ENCODE measurements around the gene GTF2H4. TPM values are rescaled to one million over a fixed set of nuclear protein-coding genes. Genes with fewer than 3 reads are reported as not detected.

Gene GTF2H4
- total and polyA plus RNA-seq, 2 donors (not counting 1 experiment from before 2014, with no cell fraction given), result 12.2 to 15.3 TPM

- H3K4me1 ChIP-seq (ENCODE audit: control insufficient read depth, extremely low read depth, insufficient read depth, low read length), result peaks cover 13% of the 10 kb centered on the region
- H3K79me2 ChIP-seq (ENCODE audit: control insufficient read depth, insufficient read depth, low read length), result no peaks in the 10 kb centered on the region
- H3K9ac ChIP-seq (ENCODE audit: insufficient read depth, low read length), result no peak overlapping the region
Observed at GRCh38 chr6:30887901-30888815, 19.8 kb upstream of the GTF2H4 start.

GRCh38 chr6:30888816-30889495, 19.1 kb upstream of the GTF2H4 start:
- Histone ChIP-seq H3K4me2 (ENCODE audit: extremely low read depth, insufficient read depth, low read length) (no peak overlapping the region), H3K4me3 (replicated peaks in 1 of 4; ENCODE audit: control extremely low read depth in 1 of 4, insufficient read depth in 1 of 4, low read depth in 3 of 4, low read length in 4 of 4) (no peak overlapping the region), H3K27me3 (ENCODE audit: control insufficient read depth, insufficient read depth, low read length) (no peaks in the 10 kb centered on the region), H4K20me1 (ENCODE audit: control insufficient read depth, extremely low read depth, insufficient read depth, low read length) (no peaks in the 10 kb centered on the region), H2AFZ (ENCODE audit: low read length) (no peak overlapping the region), H3K9ac (ENCODE audit: insufficient read depth, low read length) (no peak overlapping the region), H3K9me3 (ENCODE audit: control insufficient read depth, insufficient read depth, low read depth, low read length) (no peaks in the 10 kb centered on the region), H3K36me3 (ENCODE audit: control insufficient read depth, insufficient read depth, low read length) (peaks cover 4% of the 10 kb centered on the region), H3K4me1 (ENCODE audit: control insufficient read depth, extremely low read depth, insufficient read depth, low read length) (peaks cover 13% of the 10 kb centered on the region), H3K79me2 (ENCODE audit: control insufficient read depth, insufficient read depth, low read length) (no peaks in the 10 kb centered on the region), H3K27ac (ENCODE audit: insufficient read depth, low read length) (no peak overlapping the region)
- no peak for TF ChIP-seq CTCF (conservative IDR thresholded peaks at IDR 0.05 in 1 of 2, IDR thresholded peaks at IDR 0.05 in 1 of 2; ENCODE audit: low read depth in 1 of 2, low read length in 2 of 2)
- TF ChIP-seq EZH2 (IDR thresholded peaks at IDR 0.05; ENCODE audit: low read length, missing control alignments), result no peak
- no peak for DNase-seq (ENCODE audit: low read depth in 2 of 2)

More at GRCh38 chr6:30887901-30888815, 19.8 kb upstream of the GTF2H4 start:
- Histone ChIP-seq H3K27ac (ENCODE audit: insufficient read depth, low read length) (no peak overlapping the region), H3K27me3 (ENCODE audit: control insufficient read depth, insufficient read depth, low read length) (no peaks in the 10 kb centered on the region), H3K4me2 (ENCODE audit: extremely low read depth, insufficient read depth, low read length) (no peak overlapping the region), H3K36me3 (ENCODE audit: control insufficient read depth, insufficient read depth, low read length) (peaks cover 3% of the 10 kb centered on the region), H4K20me1 (ENCODE audit: control insufficient read depth, extremely low read depth, insufficient read depth, low read length) (no peaks in the 10 kb centered on the region), H2AFZ (ENCODE audit: low read length) (no peak overlapping the region), H3K9me3 (ENCODE audit: control insufficient read depth, insufficient read depth, low read depth, low read length) (no peaks in the 10 kb centered on the region), H3K4me3 (replicated peaks in 1 of 4; ENCODE audit: control extremely low read depth in 1 of 4, insufficient read depth in 1 of 4, low read depth in 3 of 4, low read length in 4 of 4) (no peak overlapping the region)
- TF ChIP-seq EZH2 (IDR thresholded peaks at IDR 0.05; ENCODE audit: low read length, missing control alignments) (no peak), CTCF (conservative IDR thresholded peaks at IDR 0.05 in 1 of 2, IDR thresholded peaks at IDR 0.05 in 1 of 2; ENCODE audit: low read depth in 1 of 2, low read length in 2 of 2) (no peak)
- peak; percentile 33 to 61 for DNase-seq (ENCODE audit: low read depth in 2 of 2)

- H3K9ac ChIP-seq (ENCODE audit: insufficient read depth, low read length), result no peak overlapping the region
- no peak for DNase-seq (ENCODE audit: low read depth in 2 of 2)
- no peaks in the 10 kb centered on the region for H4K20me1 ChIP-seq (ENCODE audit: control insufficient read depth, extremely low read depth, insufficient read depth, low read length)
- H3K27ac ChIP-seq (ENCODE audit: insufficient read depth, low read length), result no peak overlapping the region
- H3K4me1 ChIP-seq (ENCODE audit: control insufficient read depth, extremely low read depth, insufficient read depth, low read length), result peaks cover 13% of the 10 kb centered on the region
- H3K27me3 ChIP-seq (ENCODE audit: control insufficient read depth, insufficient read depth, low read length), result no peaks in the 10 kb centered on the region
- no peak overlapping the region for H2AFZ ChIP-seq (ENCODE audit: low read length)
- H3K9me3 ChIP-seq (ENCODE audit: control insufficient read depth, insufficient read depth, low read depth, low read length), result no peaks in the 10 kb centered on the region
- TF ChIP-seq EZH2 (IDR thresholded peaks at IDR 0.05; ENCODE audit: low read length, missing control alignments) (no peak), CTCF (conservative IDR thresholded peaks at IDR 0.05 in 1 of 2, IDR thresholded peaks at IDR 0.05 in 1 of 2; ENCODE audit: low read depth in 1 of 2, low read length in 2 of 2) (no peak)
- H3K4me3 ChIP-seq (replicated peaks in 1 of 4; ENCODE audit: control extremely low read depth in 1 of 4, insufficient read depth in 1 of 4, low read depth in 3 of 4, low read length in 4 of 4), result no peak overlapping the region
- H3K79me2 ChIP-seq (ENCODE audit: control insufficient read depth, insufficient read depth, low read length), result no peaks in the 10 kb centered on the region
- no peak overlapping the region for H3K4me2 ChIP-seq (ENCODE audit: extremely low read depth, insufficient read depth, low read length)
- peaks cover 4% of the 10 kb centered on the region for H3K36me3 ChIP-seq (ENCODE audit: control insufficient read depth, insufficient read depth, low read length)
Observed at GRCh38 chr6:30889496-30889885, 18.5 kb upstream of the GTF2H4 start.

Measured in fibroblast of lung (primary cell).